HG02852 (cell line): ENCODE data around the gene SUCLG1.
"Not testable (repeated sequence)": the region's sequence is repeated elsewhere in the genome, so short reads cannot be mapped to it uniquely, and the experiment has no call there.

Experiments
- ATAC-seq: cut with Tn5 transposase; IDR thresholded peaks from one replicate; pipeline ENCODE4 v1.9.1; 2021; ENCODE audit warnings: mild to moderate bottlenecking, moderate library complexity; ENCODE audit not compliant: unreplicated experiment

Gene SUCLG1

DNA sequence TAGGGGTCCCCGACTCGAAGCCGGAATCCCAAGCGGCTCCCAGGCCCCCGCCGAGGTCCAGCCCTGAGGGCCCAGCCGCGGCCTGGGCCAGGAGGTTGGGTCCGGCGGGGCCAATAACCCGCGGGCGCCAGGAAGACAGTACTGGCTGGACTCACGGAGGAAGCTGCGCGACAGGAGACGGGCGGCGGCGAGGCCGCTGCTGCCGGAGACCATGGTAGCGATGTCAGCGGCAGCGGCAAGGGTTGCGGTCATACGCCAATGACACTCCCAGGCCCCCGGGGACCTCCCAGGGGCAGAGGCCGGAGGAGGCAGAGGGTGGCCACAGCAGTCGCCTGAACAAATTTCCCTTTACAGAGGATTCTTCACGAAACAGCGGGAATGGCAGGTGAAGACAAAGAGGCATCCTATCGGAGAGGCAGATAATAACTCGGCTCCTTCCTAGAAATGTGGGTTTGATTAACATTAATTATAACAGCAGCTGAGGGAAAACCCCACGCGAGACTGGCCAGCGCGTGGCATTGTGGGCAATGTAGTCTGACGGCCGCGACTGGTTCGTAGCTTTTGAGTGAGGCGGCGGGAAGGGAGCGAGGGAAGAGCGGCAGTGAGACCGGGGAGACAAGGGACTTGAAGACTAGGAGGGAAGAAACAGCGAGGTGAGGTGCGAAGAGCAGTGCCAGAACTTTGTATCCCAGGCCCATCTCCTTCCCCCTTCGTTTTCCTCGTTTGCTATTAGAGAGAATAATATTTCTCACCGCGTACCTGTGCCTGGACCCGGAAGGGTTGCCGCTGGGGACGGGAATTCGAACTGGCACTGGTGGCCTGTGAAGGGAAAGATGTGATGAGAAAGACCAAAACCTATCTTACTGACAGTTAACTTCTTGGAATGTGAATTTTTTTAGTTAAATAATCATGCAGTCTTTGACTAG lies at the start of gene SUCLG1:
Gene SUCLG1 (minus strand): TSS at position 263 of the 926 bp plus-strand sequence. CDS start 11 bp downstream, at position 252.
- peak; percentile 94 for ATAC-seq

DNA sequence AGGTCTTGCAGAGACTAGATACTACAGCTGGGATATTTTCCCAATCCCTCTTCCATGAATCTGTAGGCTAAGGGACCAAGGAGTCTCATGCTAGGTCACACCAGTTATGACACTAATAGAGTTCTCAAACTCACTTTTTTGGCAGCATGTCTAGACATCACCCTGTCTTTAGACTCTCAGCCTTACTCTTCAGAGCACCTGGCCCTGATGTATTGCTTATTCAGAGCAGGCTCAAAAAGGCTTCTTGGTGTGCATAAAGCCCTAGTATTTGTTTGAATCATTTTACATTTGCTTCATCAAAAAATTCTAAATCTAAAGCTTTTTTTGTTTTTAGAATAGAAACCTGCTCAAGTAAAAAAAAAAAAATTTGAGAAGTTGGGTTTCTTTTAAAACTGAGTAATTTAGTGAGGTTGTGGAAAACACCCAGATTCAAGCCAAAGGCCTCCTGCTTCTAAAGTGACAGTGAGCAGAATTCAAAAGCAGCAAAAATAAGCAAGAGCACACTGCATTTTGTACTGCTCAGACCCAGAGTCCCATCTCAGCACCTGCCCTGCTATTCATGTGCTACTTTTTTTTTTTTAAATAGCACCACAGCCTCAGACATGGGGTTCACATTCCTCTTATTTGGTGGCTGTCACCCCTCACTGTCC lies 39.2 kb upstream of the SUCLG1 start:
- ATAC-seq = peak; percentile 46

GRCh38 chr2:84497285-84497684 lies 38.2 kb upstream of the SUCLG1 start:
- ATAC-seq = no peak

GRCh38 chr2:84496386-84496785 lies 37.3 kb upstream of the SUCLG1 start:
- no peak for ATAC-seq

- ATAC-seq = peak; percentile 72
Measured at GRCh38 chr2:84495539-84496146, 36.6 kb upstream of the SUCLG1 start.

DNA sequence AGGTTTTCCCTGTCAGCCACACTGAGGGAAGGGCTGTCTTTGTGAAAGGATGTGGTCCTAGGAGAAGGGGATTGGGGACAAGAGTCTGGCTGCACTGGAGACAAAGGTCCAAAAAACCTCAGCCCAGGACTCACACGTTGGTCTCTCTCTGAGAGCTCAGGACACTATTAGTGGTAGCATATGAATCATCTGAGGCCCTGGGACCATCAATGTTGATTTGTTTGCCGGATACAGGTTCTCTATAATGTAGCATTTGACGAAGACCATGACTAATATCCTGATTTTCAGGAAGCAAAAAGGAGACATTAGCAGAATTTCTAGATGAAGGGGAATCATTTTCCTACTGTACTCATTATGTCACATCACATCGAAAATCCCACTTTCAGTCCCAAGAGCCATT lies 35.0 kb upstream of the SUCLG1 start:
- no peak for ATAC-seq

DNA sequence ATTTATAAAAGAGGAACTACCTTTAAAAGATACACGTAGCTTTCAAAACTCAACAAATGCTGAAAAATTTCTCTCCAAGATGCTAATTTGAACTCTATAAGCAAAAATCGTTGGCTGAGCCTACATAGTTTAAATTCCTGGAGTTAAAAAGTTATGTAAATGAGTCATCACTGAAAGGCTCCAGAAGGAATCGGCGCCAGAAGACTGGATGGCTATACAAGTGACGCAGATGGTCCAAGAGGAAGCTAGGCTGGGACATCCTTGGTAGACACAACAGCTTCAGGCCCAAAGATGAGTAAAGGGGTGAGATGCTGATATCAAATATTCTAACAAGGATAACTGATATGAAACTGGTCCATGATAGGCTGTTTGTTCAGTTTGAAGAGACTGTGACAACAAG lies 34.4 kb upstream of the SUCLG1 start:
- no peak for ATAC-seq

DNA sequence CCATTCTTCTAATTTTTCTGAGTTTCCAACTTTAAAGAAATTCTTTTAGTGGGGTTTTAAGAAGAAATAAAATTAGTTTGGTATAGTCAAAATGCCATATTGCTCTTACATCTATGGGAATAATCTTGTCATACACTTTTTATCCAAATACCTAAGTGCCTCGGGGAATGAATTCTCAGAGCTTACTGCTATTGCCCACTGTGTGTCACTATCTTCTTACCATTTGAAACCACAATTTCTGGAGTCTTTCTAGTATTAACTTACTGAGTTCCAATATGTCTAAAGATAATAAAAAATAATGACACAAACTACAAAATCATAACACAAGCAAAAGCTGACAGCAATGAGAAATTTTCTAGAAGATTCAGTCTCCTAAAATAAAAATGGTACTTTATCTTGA lies 33.5 kb upstream of the SUCLG1 start:
- ATAC-seq = no peak

- ATAC-seq = no peak
Measured at GRCh38 chr2:84491741-84492140, 32.7 kb upstream of the SUCLG1 start.

GRCh38 chr2:84491256-84491655 lies 32.2 kb upstream of the SUCLG1 start:
- no peak for ATAC-seq

- no peak for ATAC-seq
Measured at GRCh38 chr2:84487298-84487996, 28.4 kb upstream of the SUCLG1 start.

- no peak for ATAC-seq
Measured at GRCh38 chr2:84486441-84487115, 27.5 kb upstream of the SUCLG1 start.

DNA sequence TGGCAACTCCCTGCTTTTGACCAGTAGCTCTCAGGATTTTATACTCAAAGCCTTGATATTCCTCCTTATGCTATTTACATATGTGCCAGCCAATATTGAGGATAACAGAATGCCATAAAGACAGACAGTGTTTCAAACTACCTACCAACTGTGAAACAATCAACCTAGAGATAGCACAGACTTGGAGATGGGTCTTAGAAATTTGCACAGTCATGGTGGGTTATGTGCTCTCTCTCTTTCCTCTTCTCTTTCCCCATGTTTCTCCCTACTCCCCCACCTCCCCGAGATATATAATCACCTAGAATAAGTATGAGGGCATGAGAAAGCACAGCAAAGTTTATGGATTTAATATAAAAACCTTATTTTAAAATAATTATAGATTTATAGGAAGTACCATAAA lies 24.2 kb upstream of the SUCLG1 start:
- no peak for ATAC-seq

GRCh38 chr2:84482603-84483002 lies 23.5 kb upstream of the SUCLG1 start:
- ATAC-seq = no peak

GRCh38 chr2:84481702-84482101 lies 22.6 kb upstream of the SUCLG1 start:
- ATAC-seq = no peak

GRCh38 chr2:84478867-84479266 lies 19.8 kb upstream of the SUCLG1 start:
- no peak for ATAC-seq

DNA sequence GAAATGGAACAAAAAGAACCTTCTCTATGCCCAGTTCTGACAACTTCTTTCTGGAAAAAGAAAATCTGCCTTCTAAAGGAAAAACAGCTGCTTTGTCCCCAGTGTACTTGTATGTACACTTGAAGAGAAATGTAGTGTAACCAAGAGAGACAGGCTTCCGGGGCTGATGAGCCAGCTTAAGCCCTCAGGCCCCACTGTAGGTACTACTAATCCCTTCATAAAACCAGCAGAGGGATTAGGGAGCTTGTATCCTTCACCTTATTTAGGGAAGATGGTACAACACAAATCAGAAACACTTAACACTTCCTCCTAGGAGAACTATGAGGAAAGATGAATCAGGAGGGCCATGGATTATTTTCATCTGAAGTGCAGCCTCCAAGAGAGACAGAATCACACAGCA lies 18.8 kb upstream of the SUCLG1 start:
- ATAC-seq = no peak

DNA sequence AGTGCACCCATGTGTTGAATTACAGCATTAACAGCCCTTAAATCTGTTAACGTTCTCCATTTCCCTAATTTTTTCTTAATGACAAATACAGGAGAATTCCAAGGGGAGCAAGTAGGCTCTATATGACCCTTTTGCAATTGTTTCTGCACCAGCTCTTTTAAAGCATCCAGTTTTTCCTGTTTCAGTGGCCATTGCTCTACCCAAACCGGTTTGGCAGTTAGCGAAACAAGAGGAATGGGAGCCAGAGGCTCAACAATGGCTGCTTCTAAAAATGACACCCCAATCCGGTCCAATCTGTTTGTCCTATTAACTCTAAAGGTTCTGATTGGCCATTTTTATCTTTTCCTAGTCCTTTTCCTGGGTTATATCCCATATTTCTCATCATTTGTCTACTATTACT lies 15.1 kb upstream of the SUCLG1 start:
- ATAC-seq = no peak

- no peak for ATAC-seq
Measured at GRCh38 chr2:84472856-84473565, 13.9 kb upstream of the SUCLG1 start.

- ATAC-seq = not testable (repeated sequence)
Measured at GRCh38 chr2:84472423-84472822, 13.3 kb upstream of the SUCLG1 start.
